Hepatic stellate cell (primary cell): ENCODE results near the gene IFITM2.

Source experiments
- DNase-seq: peaks from one replicate; pipeline ENCODE4 v3.0.0; 2011; ENCODE audit warnings: low spot score

The IFITM2 gene

GRCh38 chr11:293271-293851, 14.3 kb upstream of the IFITM2 start:
- no peak for DNase-seq

- no peak for DNase-seq
Observed at GRCh38 chr11:293852-294661, 13.6 kb upstream of the IFITM2 start.

- no peak for DNase-seq
Observed at GRCh38 chr11:294780-295179, 12.8 kb upstream of the IFITM2 start.

GRCh38 chr11:295351-296170, 12.1 kb upstream of the IFITM2 start:
- no peak for DNase-seq

GRCh38 chr11:296171-297050, 11.2 kb upstream of the IFITM2 start:
- no peak for DNase-seq

GRCh38 chr11:297051-297585, 10.5 kb upstream of the IFITM2 start:
- no peak for DNase-seq

- DNase-seq, result peak; percentile 78
Observed at GRCh38 chr11:297586-298405, 9.8 kb upstream of the IFITM2 start.

- DNase-seq, result no peak
Observed at GRCh38 chr11:298406-299065, 9.1 kb upstream of the IFITM2 start.

- DNase-seq, result no peak
Observed at GRCh38 chr11:299081-299891, 8.3 kb upstream of the IFITM2 start, which contains the start of gene IFITM5. Gene IFITM5, minus strand, starts transcription at chr11:299526. Its CDS starts 36 bp downstream, at chr11:299490.

- DNase-seq, result peak; percentile 46
Observed at GRCh38 chr11:299951-300735, 7.5 kb upstream of the IFITM2 start.

- no peak for DNase-seq
Observed at GRCh38 chr11:303363-303762, 4.3 kb upstream of the IFITM2 start.

- no peak for DNase-seq
Observed at GRCh38 chr11:304061-304506, 3.5 kb upstream of the IFITM2 start.

GRCh38 chr11:304915-305843, 2.4 kb upstream of the IFITM2 start:
- peak; percentile 88 for DNase-seq

- no peak for DNase-seq
Observed at GRCh38 chr11:305844-306211, 1.8 kb upstream of the IFITM2 start.

- DNase-seq, result no peak
Observed at GRCh38 chr11:306645-307371, 808 bp upstream of the IFITM2 start.
